NOMO-1 treated with DMSO at 0.1 percent for 48 hours (cell line): Measurements from ENCODE around the gene BMP6.

Experiments used
- DNase-seq: peaks from one replicate; lab custom pipeline; 2025; ENCODE audit not compliant: unreplicated experiment; lab: John Stamatoyannopoulos, UW

The BMP6 gene

DNA sequence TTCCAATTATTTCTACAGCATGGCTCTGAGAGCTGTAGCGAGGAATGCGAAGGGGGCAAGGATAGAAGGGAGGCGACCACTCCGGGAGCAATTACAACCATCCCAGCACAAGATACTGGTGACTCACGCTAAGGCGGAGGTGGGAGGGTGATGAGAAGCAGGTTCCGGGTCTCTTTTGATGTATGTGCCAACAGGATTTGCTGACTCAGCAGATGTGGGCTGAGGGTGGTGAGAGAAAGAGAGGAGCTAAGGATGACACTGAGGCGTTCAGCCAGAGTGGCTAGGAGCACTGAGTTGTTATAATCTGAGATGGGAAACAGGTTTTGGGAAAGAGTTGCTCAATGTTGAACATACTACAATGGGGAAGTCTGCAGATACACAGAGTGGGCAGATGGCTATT lies 194.0 kb downstream of the BMP6 start:
- no peak for DNase-seq

DNA sequence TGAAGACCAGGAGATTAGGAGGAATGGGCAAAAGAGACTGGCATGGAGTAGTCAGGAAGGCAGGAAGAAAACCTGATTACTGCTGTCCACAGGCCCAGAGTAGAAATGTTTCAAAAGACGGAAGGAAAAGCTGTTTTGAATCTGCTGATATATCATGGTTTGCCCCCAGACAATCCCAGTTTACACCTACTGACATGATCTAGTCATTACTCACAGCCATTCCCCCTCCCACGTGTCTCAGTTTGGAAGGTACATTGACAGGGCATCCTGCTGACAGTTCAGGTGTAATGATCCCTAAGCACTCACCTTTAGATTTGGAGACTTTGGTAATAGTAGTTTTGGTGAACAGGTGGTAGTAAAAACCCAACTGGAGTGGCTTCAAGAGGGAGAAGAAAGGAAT lies 194.5 kb downstream of the BMP6 start:
- no peak for DNase-seq

DNA sequence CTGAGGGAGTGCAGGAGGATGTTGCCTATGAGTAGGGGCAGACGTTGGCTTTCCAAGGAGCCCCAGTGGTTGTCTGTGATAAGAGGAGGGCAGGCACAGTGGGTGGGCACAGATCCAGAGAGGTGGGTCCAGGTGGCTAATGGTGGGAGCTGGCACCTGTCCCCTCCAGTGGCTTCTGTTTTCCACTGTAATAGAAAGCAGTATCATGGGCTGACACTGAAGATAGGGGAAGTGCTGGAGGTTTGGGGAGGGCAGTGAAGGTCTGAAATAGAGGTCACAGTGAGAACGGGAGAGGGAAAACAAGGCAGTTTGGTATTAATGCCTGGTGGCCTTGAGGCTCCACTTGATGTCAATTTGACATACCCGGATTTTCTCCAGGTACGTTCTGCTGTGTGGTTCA lies 195.1 kb downstream of the BMP6 start:
- DNase-seq, result no peak

DNA sequence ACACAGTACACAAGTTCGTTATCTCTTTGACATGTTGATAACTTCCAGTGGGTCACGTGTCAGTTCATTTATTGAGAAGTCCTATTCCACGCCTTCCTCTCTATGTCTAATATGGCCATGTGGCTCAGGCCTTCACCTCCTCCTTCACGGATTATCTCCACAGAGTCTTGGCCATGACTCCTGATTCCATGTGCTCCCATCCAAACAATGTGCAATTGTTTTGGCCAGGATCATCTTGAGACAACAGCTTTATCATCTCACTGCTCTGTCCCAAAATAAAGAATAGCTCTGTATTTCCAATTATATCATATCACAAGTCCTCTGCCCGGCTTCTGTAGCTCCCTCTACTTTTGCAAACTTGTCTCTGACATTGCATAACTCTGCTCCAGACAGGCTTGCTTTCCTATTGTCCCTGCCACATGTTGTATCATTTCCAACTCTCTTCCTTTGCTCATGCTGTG lies 195.8 kb downstream of the BMP6 start:
- DNase-seq, result no peak

DNA sequence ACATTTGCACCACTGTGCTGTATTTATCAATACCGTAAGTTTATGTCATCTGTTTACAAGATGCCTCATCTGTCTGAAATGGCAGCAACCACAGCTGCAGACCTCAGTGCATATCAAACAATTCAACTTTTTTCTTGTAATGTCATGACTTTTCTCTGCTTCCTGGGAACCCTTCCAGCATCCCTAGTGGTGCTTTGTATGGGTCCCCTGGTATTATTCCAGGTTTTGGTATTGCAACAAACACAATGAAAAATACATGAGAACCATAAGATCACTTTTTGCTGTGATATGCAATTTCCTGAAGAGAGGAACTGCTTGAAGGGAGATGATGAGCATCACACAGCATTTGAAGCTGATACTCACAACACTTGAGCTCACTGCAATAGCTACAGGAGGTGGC lies 196.7 kb downstream of the BMP6 start:
- no peak for DNase-seq

DNA sequence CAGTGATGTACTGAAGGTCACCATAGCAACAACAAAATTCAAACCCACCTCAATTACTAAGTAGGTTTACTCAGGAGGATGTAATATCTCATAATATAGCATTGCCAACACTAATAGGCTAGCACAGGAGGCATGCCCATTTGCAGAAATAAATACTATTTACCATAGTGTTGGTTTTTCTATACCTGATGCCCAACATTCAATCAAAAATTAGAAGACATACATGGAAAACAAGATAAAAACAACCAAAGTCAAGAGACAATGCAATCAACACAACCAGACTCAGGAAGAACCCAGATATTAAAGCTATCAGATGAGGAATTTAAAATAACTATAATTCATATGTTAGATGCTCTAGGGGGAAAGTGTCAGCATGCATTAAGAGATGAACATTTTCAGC lies 199.0 kb downstream of the BMP6 start:
- no peak for DNase-seq
